Prostate gland (tissue), 2 donors: ENCODE data around the gene RASSF1.

Experiments
- CTCF ChIP-seq, 4 experiments: fragments of 200-600 bp in 2 of 4; fragments of 450-650 bp in 2 of 4; sonication (generic) in 2 of 4; IDR thresholded peaks; 1 replicate in 3 of 4; 2 replicates in 1 of 4; pipeline ENCODE4 v1.5.1; 2016 to 2019; ENCODE audit warnings: antibody characterized with exemption in 4 of 4, mild to moderate bottlenecking in 2 of 4, moderate library complexity in 2 of 4
- POLR2A ChIP-seq: fragments of 450-650 bp; IDR thresholded peaks from one replicate; pipeline ENCODE4 v1.6.1; 2016; ENCODE audit warnings: antibody characterized with exemption, mild to moderate bottlenecking
- POLR2AphosphoS5 ChIP-seq: sonication (generic); formaldehyde crosslinking; IDR thresholded peaks from one replicate; pipeline ENCODE4 v1.6.1; 2017; ENCODE audit warnings: antibody characterized with exemption

GRCh38 chr3:50355829-50356552, 15.4 kb upstream of the RASSF1 start:
- TF ChIP-seq CTCF (IDR thresholded peaks at IDR 0.05) (no peak), POLR2A (no peak), POLR2AphosphoS5 (no peak)
